IPS-18a (cell line): ENCODE data around the gene RAB31.

Experiments used
- H3K27ac ChIP-seq: one replicate; pipeline ENCODE4 v1.5.1; 2013; ENCODE audit warnings: low read length
- H3K27me3 ChIP-seq: one replicate; pipeline ENCODE4 v1.6.1; 2013; ENCODE audit warnings: mild to moderate bottlenecking, low read length; ENCODE audit not compliant: control insufficient read depth, insufficient read depth
- H3K36me3 ChIP-seq: one replicate; pipeline ENCODE4 v1.6.1; 2013; ENCODE audit warnings: low read depth, low read length; ENCODE audit not compliant: control insufficient read depth
- H3K4me1 ChIP-seq: one replicate; pipeline ENCODE4 v1.6.1; 2013; ENCODE audit warnings: low read depth, low read length; ENCODE audit not compliant: control insufficient read depth
- H3K4me3 ChIP-seq: one replicate; pipeline ENCODE4 v1.5.1; 2013; ENCODE audit warnings: low read length
- H3K9ac ChIP-seq: one replicate; pipeline ENCODE4 v1.6.1; 2013; ENCODE audit warnings: mild to moderate bottlenecking, low read length, moderate library complexity
- H3K9me3 ChIP-seq: one replicate; pipeline ENCODE4 v1.6.1; 2013; ENCODE audit warnings: low read depth, low read length; ENCODE audit not compliant: control insufficient read depth

Gene RAB31

DNA sequence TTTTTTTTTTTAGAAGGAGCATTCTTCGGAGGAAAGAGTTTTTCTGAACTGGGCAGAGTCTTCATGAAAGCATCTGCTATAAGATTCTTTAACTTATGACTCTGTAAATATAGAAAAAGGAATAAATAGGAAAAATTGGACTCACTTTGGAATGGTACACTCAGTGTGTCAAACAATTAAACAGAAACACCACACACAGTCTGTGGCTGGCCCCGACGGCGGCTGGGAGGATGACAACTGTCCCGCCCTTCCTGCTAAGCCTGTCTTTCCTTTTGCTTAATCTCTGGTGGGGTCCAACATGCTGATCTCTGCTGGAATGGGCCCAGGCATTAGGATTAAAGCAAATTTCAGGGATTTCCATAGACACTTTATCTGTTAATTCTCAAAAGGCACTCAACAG, 12.5 kb upstream of the RAB31 start:
- no peaks in the 10 kb centered on the region for H3K9me3 ChIP-seq
- H3K4me1 ChIP-seq, result peaks cover 6% of the 10 kb centered on the region
- no peak overlapping the region for H3K27ac ChIP-seq
- H3K27me3 ChIP-seq, result no peaks in the 10 kb centered on the region
- H3K9ac ChIP-seq, result no peak overlapping the region
- H3K36me3 ChIP-seq, result no peaks in the 10 kb centered on the region
- H3K4me3 ChIP-seq, result no peak overlapping the region

GRCh38 chr18:9696112-9696511, 12.0 kb upstream of the RAB31 start:
- Histone ChIP-seq H3K4me3 (no peak overlapping the region), H3K27me3 (no peaks in the 10 kb centered on the region), H3K9ac (no peak overlapping the region), H3K9me3 (no peaks in the 10 kb centered on the region), H3K27ac (no peak overlapping the region), H3K36me3 (no peaks in the 10 kb centered on the region), H3K4me1 (peaks cover 6% of the 10 kb centered on the region)

GRCh38 chr18:9696701-9697100, 11.4 kb upstream of the RAB31 start:
- Histone ChIP-seq H3K4me3 (no peak overlapping the region), H3K4me1 (peaks cover 6% of the 10 kb centered on the region), H3K9me3 (no peaks in the 10 kb centered on the region), H3K27me3 (no peaks in the 10 kb centered on the region), H3K9ac (no peak overlapping the region), H3K27ac (no peak overlapping the region), H3K36me3 (no peaks in the 10 kb centered on the region)

- Histone ChIP-seq H3K9ac (no peak overlapping the region), H3K27me3 (no peaks in the 10 kb centered on the region), H3K4me3 (no peak overlapping the region), H3K27ac (no peak overlapping the region), H3K9me3 (no peaks in the 10 kb centered on the region), H3K4me1 (peaks cover 6% of the 10 kb centered on the region), H3K36me3 (no peaks in the 10 kb centered on the region)
Measured at GRCh38 chr18:9697121-9697520, 11.0 kb upstream of the RAB31 start.

- Histone ChIP-seq H3K27ac (no peak overlapping the region), H3K36me3 (no peaks in the 10 kb centered on the region), H3K27me3 (no peaks in the 10 kb centered on the region), H3K9ac (no peak overlapping the region), H3K4me3 (no peak overlapping the region), H3K9me3 (no peaks in the 10 kb centered on the region), H3K4me1 (peaks cover 6% of the 10 kb centered on the region)
Measured at GRCh38 chr18:9698497-9698896, 9.6 kb upstream of the RAB31 start.

- Histone ChIP-seq H3K4me3 (no peak overlapping the region), H3K27me3 (peaks cover 2% of the 10 kb centered on the region), H3K9ac (no peak overlapping the region), H3K9me3 (no peaks in the 10 kb centered on the region), H3K36me3 (no peaks in the 10 kb centered on the region), H3K4me1 (peaks cover 6% of the 10 kb centered on the region), H3K27ac (no peak overlapping the region)
Measured at GRCh38 chr18:9700261-9700796, 7.8 kb upstream of the RAB31 start.

DNA sequence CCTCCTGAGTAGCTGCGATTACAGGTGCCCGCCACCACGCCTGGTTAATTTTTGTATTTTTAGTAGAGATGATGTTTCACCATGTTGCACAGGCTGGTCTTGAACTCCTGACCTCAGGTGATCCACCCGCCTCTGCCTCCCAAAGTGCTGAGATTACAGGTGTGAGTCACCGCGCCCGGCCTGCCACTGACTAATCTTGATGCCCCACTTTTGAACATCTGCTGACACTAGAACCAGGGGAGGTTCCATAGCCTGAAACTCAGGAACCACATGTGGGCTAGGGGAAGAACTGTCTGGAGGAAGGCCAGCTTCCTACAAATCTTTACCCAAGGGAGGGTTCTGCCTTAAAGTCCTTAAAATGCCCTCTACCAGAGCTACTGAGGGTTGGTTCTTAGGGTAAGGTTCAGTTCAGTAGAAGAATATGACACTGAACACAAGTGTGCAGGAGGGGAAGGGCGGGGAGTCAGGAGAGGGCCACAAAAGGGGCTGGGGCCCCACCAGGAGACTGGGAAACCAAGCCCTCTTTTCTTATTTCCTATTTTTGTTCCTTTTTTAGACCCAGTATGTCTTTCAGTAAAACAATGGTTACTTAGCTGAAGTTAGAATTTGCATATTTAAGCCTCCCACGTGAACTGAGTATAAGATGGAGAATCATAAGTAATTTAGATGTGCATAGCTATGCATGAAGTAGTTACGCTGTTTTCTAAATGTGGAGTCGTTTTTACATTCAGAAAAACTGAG, 6.3 kb upstream of the RAB31 start:
- Histone ChIP-seq H3K27ac (no peak overlapping the region), H3K9ac (no peak overlapping the region), H3K9me3 (no peaks in the 10 kb centered on the region), H3K4me3 (no peak overlapping the region), H3K36me3 (no peaks in the 10 kb centered on the region), H3K4me1 (peaks cover 10% of the 10 kb centered on the region), H3K27me3 (peaks cover 17% of the 10 kb centered on the region)

DNA sequence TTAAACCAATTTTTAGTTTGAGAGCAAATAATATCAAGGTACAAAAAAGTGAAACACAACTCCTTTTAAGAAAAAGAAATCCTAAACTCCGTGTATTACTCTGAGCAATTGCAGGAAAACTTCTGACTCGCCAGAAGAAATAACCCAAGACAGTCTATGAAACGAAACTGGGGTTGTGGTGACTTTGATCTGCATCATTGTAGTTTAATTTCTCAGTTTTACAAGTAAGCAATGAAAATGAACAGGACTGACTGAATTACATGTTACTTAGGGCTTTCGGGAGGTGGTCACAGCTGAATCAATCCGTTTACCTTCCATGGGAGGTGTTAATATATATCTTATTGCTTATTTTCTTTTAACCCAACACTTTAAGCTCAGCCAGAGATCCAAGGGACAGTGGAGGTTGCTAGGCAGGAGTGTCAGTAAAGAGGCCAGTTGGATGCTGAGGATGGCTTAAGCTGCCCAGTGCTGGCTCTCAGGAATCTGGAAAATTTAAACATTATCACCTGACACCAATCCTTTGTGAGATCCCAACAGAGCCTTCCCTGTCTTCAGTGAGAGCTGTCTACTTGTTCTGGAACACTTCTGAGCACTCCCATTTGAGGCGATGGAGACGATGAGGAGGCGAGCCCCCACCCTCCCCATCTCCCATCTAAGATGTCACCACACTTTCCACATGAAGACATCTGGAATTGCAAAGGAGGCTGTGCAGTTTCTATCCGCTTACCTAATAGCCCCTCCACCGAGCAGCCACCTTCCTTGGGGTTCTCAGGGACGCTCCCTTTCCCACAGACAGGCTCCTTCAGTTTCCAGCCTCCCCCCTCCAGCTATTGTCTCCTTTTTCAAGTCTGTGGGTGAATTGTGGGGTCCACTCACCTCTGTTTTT, 3.6 kb upstream of the RAB31 start:
- no peak overlapping the region for H3K9ac ChIP-seq
- no peak overlapping the region for H3K27ac ChIP-seq
- no peak overlapping the region for H3K4me3 ChIP-seq
- peaks cover 25% of the 10 kb centered on the region for H3K4me1 ChIP-seq
- no peaks in the 10 kb centered on the region for H3K9me3 ChIP-seq
- no peaks in the 10 kb centered on the region for H3K36me3 ChIP-seq
- H3K27me3 ChIP-seq, result peaks cover 41% of the 10 kb centered on the region

DNA sequence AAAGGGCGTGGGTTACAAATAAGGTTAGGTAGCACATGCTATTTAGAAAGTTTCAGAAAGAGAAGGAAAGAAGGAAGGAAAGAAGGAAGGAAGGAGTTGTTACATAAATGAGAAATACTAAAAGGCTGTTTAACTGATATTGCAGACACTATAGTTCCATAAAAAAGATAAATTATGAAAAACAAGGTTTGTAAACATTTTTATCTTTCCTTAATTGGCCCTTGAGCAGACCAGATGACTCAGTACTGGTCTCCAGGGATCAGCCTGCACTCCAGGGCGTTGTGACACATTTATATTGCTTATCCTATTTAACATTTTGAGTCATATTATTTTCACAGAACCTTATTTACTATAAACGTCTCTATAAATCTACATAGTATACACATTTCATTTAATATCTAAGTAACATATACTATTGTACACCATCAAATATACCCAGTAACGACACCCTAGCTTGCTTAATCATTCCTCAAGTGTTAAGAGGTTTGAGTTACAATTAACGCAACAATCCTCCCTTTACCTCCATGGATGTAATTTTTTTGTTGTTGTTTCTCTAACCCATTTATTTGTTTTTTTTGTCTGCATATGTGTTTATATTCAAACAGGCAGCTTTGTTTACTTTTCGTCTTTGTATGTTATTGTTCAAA, 2.8 kb upstream of the RAB31 start:
- peaks cover 50% of the 10 kb centered on the region for H3K27me3 ChIP-seq
- no peak overlapping the region for H3K27ac ChIP-seq
- no peak overlapping the region for H3K4me3 ChIP-seq
- H3K36me3 ChIP-seq, result no peaks in the 10 kb centered on the region
- H3K4me1 ChIP-seq, result peaks cover 24% of the 10 kb centered on the region
- H3K9ac ChIP-seq, result no peak overlapping the region
- no peaks in the 10 kb centered on the region for H3K9me3 ChIP-seq

DNA sequence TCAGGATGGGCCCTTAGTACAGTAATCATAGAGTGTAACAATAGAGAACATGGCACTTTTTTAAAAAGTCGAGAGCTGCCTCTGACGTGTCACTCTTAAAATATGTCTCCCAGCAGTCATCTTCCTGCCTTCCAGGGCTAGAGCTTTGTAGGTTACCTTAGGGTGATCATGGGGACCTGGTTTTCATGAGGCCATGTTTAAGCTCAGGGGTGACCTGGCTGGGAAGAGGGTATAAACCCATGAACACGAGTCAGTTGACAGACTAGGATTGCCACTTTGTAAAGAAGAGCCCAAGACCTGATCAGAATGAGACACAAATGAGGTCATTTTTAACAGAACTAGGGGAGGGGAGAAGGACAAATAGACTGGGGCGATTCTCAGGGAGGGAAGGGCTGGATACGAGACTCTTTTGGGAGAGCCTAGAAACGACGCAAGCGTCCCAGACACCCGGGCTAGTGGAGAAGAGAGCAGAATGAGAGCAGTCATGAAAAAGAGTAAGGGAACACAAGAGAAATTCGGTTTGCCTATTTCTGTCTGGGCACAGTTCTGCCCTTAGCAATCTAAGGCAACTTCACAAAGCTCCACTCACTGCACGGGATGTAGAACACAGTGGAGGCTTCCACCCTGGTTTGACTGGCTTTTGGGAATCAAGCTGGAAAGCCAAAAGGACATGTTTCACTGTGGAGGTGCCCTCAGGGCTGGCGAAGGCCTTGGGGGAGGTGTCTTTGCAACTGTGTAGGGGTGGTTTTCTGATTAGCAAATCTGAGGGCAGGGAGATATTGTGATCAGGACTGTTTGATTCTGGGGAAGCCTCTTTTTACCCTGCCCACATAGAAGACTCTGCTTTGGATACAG, 1.8 kb upstream of the RAB31 start:
- Histone ChIP-seq H3K27ac (no peak overlapping the region), H3K9ac (no peak overlapping the region), H3K9me3 (no peaks in the 10 kb centered on the region), H3K4me3 (no peak overlapping the region), H3K36me3 (no peaks in the 10 kb centered on the region), H3K4me1 (peaks cover 23% of the 10 kb centered on the region), H3K27me3 (peaks cover 58% of the 10 kb centered on the region)
